NCI-H1417 (cell line): Measurements from ENCODE around the gene GLI3.

Experiments used
- DNase-seq, 3 experiments: peaks; one replicate each; lab custom pipeline; 2025; lab: John Stamatoyannopoulos, UW

GLI3 gene

DNA sequence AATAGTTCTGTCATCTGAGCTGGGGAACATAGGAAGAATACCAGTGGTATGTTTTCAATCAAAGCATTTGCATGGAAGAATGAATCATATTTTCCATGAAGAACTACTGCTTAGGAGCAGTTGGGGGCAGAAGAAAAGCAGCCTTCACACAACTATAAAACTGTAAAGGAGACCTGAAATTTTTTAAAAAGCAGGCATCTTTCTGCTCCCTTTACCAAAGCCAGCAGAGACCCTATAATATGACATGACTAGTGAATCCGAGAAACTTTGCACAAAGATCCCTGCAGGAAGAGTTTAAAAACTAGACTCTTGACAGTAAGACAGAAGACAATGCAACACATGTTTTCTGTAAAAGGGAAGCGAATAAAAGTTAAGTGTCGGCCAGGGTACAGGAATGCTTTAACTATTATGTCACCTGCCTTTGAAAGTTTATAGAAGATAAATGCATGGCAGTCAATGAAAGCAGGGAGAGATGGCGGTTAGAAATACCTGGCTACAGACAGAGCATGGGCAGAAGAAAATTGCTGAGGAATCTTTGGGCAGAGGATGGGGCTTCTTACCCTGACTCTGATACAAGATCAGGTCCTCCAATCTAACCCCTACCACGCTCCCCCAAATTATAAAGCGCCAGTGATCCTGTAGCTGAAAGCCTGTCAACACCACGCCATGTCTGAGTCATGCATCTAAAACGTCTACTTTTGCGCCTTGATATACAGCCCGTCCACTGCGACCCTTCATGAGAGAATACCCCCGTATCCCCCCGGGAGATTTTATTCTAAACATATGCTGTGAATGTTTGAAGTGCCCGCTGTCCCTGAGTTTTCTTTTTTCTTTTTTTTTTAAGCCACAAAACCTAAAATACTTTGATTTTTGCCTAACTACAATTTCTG is 93.1 kb downstream of the GLI3 start:
- DNase-seq, result no peak

DNA sequence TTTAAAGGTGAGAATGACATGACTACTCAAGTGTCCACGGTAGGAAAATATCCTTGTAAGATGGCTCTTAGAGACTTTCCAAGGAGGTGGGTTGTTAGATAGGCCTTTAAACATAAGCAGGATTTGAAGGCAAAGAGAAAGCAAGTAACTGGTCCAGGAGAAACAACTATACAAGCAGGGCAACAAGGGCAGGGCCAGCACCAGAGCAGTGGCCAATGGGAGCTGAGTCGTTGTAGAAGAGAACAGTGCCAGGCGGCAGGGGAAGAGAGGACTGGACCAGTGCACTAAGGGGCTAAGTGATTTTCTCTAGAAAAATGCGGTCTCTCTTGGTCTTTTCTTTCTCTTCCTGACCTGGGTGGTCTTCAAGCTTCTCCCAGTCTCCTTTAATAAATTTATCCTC is 94.9 kb downstream of the GLI3 start:
- DNase-seq, result no peak

DNA sequence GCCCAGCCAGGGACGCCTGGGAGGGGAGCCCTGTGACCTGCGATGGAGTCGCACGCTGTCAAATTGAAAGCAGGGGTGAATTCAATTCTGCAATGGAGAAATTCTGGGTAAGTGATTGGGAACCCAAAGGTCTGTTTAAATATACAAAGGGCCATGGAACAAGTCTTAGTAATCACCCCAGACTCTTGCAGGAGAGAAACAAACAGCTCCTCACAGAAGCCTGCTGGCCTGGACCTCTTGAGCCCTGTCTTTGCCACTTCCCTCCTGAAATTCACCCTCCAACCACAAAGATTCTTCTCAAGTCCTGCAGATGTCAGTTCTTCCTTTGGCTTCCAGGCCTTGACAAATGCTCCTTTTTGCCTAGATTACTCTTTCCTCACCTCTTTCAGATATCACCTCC is 97.3 kb downstream of the GLI3 start:
- DNase-seq, result no peak

DNA sequence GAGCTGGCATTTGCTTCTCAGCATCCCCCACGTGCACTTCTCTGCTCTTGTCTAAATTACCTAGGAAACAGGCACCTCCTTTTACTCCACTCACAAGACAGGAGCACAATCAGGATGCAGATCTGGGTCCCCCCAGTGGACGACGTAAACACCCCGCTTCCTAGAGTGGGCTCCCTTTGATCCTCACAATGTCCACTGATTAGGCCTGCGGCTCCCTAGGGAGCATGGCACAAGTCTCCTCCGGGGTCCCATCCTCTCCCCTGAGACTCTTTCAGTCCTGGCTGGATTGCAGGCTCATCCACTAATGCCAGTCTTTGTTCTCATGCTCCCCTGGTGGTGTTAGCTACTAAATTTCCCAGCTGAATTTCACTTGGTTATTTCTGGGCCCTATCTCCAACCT is 98.3 kb downstream of the GLI3 start:
- DNase-seq, result no peak

DNA sequence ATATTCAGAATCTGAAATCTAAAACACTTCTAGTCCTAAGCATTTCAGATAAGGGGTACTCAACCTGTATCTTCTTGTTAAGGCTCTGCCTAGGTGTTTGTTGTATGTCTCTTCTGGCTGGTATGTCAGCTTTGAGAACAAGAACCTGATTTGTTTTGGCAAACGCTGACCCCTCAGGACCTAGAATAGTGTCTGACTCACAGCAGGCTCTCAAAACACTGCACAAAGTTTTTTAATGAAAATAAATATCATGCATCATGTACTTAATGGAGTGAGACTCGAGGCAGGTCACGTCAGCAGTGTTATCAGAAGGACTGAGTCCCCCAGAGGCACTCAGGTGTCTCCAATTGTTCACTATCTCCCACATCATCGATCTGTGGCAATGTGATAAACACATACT is 99.1 kb downstream of the GLI3 start:
- no peak for DNase-seq

DNA sequence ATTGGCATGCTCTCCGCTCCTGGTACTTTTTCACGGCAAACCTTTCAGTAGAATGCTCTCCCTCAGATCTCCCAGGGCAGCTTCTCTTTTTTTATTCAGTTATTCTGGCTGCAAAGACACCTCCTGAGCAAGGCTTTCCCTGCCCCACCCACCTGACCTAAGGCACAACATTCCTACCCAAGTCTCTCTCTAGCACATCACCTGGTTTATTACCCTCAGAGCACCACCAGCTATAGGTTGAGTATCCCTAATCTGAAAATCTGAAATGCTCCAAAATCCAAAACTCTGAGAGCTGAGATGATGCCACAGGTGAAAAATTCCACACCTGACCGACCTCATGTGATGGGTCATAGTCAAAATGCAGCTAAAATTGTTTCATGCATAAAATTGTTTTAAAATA is 99.6 kb downstream of the GLI3 start:
- no peak for DNase-seq

DNA sequence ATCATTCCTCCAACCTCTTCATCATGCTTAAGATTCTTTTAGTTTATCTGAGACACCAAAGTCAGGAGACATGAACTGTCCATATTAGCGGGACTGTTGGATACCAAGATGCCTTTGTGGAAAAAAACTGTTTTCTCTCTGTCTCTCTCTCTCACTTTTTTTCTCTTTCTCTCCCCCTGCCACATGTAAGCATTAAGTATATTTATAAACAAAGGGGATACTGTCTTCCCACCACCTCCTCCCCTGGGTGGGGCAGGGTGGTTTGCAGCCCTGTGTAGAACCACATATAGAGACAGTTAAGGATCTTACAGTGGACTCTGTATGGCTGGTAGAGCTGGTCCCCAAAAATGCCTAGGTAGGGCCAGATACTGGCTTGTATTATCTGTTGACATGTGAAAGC is 101.3 kb downstream of the GLI3 start:
- no peak for DNase-seq

DNA sequence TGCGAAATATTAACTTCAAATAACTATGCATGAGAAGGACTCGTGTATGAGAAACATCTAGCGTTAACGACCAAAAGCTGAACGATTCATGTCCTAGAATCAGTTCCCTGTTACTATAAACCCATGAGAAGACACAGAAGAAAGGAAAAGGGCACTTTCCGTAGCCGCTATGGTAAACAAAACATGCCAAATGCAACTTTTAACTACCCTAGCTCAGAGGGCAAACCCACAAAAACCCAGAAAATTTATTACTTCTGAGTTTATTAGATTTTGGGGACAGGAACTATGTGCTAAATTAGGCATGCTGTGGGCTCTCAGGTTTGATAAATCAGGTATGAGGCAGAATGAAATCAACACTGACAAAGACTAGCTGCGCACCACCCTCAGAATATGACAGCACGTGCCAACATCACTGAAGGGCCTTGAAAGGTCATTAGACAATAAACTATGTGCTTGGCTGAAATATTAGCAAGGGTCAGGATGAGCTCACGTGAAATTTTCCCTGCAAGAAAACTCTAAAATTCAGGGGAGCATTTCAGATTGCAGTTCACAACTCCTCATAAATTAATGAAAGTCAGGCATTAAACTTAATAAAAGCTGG is 102.6 kb downstream of the GLI3 start:
- DNase-seq, result no peak

DNA sequence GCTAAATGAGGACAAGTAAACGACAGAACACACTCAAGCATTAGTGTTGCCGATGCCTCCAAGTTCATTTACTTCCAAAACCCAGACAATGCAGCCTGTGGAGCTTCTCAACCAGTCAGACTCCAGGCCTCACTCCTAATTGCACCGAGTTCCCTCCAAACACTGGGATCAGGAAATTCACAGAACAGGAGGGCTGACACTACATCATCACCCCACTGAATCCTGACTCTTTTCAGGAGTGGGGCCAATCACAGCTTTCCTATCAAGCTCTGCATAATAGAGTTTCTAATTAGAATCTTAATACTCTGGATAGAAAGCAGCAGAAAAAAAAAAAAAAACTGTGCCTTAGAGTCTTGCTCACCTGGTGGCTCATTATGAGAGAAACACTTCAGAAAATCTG is 103.7 kb downstream of the GLI3 start:
- DNase-seq, result no peak

DNA sequence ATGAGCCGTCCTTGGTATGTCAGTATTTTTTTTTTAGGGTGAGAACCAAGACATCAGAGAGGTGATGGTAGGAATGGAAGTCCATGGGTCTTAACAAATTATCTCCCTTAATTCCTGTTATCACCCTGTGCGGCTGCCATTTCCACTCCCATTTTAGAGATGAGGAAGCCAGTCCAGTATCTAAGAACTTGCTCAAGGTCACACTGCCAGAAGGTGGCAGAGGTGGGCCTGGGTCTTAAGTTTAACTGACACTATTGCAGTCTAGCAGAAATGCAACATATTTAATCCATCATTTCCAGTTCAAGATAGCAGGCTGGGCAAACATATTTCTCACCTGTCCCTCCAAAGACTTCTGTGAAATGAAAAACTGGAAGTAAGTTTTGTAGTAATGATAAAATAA is 108.3 kb downstream of the GLI3 start:
- no peak for DNase-seq

DNA sequence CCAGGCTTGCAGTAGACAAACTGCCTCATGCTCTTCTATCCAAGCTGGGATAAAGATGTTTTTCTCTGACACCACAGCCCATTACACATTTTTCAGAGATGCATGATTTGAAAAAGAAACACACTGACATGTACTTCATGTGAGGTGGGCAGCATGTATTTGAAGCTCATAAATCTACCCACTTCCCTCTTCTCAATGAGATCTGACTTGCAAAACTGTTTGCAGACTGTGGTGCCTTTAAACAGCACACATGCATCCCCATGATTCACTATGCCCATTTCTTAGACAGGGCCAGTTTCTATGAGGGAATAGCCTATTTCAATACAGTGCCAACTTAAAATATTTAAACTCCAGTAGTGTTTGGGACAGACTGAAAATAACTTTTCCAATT is 109.8 kb downstream of the GLI3 start:
- DNase-seq, result no peak

DNA sequence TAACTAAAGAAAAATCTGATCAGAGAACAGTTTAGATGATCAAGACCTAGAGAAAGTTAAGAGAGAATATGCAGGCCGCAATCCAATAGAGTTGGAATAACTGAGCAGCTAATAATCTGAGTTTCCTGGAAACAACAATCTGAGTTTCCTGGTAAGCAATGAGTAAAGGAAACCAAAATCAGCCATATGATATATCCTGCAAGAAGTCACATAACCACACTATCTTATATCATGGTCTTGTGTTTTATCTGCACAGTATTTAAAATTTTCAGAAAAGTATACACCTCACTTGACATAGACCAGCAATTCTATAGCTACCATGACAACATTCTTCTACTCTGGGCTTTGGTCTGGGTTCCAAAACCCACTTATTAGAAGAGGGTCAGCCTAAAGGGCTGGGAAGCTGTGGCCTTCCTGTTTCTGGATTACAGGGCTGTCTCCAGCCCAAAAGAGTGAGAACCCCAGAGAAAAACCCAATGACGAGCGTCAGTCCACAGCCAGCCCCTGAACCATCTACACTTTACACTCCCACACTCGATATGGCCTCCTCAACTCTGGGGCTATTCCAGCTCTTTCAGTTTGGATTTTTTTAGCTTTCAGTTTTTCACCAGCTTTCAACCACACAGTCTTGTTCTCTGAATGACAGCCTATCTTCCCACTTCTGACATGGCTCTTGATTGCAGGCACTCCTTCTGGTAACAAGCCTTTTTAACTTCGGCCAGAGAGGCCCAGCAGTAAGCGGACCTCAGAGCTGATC is 110.4 kb downstream of the GLI3 start:
- no peak for DNase-seq

DNA sequence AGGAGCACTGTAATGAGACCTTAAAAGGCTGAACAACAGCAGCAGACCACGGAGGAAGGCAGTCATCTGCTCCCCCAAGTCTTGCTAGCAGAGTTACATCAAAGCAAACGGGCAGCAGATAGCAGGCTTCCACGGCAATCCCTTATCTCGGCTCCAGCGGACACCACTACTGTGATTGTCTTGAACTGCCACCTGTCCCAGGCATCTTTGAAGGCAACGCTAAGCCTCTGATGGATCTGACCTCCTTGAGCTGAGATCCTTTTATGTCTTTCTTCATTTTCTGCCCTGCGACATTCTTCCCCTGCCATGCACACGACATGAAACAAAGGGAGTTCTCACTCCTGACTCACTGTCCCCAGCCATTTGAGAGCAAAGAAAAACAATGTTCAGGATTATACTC is 111.7 kb downstream of the GLI3 start:
- DNase-seq, result no peak

DNA sequence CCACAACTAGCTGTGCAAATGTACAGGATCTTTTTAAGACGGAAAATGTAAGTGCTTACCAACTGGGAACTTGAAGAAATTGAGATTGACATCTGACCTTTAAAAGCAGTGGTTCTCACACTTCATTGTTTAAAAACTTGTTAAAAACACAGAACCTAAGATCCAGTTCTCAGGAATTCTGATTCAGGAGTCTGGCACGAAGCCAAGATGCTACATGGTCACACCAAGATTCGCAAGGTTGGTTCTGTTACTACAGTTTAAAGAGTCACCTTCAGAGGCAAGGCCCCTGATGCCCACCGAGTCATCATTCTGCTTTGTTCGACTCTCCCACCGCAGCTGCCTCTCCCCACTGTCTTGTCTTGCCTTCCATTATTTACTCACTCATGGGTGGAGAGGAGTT is 113.3 kb downstream of the GLI3 start:
- no peak for DNase-seq

DNA sequence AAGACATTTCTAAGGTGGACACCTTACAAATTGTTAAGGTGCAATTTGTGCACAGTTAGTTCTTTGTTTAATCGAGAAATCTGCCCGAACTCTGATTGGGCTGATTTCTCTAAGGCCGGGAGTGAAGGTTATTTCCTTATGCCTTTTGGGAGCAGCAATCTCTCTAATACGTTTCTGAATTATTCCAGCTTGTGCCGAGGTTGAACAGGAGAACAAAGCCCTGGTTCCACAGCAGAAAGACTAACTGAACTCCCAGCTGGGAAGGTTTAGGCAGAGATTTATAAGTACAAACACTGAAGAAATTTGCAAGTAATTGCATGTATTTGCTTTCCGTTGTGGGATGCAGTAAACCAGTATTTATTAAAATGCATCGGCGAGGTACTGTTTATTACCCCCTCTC is 116.8 kb downstream of the GLI3 start:
- no peak for DNase-seq

DNA sequence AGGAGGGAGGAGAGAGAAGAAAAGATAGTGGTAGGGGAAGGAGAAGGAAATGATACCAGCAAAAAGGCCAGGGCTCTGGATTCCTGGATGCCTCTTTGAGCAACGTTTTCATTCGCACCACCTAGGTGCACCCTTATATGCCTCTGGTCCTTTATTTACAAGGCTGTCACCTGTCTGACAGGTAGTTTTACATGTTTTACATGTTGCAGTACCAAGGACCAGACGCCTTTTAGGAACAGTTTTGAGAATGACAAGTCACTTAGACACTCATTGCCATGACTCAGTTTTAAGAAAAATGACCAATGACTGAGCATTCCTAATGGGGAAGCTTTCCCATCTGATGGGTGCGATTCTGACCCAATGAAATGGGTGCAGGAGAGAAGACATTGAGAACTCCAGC is 119.8 kb downstream of the GLI3 start:
- DNase-seq, result no peak

DNA sequence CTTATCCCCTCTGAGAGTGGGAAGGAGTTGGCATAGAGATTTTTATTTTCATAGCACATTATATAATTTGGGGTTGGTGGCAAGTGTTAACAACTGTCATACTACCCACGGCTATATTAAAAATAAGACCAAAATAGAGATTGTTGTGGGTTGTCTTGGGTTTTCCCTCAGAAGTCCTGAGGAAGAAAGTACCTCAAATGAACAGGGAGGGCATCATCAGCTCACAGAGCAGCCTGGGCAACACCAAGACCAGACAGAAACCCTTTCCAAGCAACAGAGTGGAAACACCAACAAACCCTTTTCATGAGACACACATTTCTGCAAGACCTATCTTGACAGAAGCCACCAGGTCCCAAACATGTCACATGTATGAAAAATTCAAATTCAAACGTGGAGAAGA is 121.2 kb downstream of the GLI3 start:
- no peak for DNase-seq

DNA sequence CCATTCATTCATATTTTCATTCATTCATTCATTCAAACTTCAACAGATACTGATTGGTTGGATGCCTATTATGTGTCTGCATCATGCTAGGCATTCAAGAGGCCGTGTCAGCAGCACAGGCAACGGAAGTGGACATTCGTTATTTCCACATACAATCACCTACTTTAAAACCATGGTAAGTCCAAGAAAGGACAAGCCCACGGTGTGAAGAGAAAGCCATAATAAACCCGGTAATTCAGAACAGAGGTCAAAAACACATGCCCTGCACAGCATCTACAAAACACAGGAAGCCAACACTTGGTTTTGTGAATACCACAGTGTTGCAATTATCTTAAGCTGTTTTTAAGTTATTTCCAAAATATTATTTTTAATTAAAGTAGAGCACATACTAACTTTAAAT is 126.7 kb downstream of the GLI3 start:
- no peak for DNase-seq

DNA sequence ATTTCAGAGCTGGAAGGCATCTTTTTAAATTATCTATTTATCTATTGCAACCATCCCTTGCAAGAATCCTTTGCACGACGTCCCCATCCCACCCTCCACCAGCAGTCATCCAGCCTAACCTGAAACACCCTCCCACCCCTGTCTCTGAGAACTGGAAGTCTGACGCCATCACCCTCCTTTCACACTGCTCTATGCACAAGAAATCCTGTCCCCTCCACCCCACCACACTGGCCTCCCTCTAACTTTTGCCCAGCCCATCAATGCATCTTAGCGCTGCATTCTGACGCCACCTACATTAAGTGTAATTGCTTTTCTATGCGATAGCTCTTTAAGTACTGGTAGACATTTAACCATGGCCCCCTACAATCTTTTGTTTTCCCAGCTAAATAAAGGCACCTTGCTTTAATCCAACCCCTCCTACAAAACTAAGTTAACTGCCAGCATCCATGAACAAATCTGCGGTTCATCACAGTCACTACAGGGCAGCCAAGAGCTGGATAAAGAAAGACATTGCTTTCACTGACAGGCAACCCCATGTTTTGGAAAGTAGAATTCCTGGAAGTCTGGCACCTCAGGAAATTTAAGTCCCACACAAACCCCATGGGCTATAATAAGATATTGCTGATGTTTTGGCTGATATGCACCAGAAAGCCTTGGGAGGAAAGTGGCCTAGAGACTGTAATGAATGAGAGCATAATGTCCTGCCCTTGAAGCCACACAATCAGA is 128.0 kb downstream of the GLI3 start:
- DNase-seq, result no peak

DNA sequence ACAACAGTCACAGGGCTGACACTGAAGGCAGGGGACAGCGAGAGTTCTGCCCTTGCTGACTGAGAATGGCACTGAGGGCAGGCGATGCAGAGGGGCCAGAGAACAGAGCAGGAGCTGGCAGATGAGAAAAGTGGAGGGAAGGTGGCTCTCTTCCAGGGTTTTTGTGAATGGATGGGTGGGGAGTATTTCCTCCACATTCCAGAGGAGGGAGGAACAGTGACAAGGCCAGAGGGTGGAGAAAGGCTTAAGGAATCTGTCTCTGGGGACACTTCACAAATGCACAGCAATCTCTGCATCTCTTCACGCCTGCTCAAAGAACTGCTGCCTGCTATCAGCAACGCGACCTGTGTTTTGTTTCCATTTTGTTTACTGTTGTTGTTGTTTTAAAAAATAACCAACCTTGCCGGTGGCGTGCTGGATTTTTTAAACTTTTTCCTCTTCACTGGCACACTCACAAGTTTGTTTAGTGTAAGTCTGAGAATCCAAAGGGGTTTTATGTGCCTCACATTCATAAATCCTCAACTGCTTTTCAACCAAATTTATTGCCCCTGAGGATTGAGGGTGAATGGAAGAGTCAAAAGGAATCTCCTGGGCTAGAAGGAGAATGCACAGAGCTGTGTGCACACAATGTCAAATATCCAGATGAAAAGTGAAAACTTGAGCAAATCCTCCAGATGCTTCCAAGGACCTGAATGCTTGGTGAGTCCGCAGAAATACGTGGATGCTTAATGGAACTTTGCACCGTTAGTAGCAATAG is 129.3 kb downstream of the GLI3 start:
- no peak for DNase-seq

DNA sequence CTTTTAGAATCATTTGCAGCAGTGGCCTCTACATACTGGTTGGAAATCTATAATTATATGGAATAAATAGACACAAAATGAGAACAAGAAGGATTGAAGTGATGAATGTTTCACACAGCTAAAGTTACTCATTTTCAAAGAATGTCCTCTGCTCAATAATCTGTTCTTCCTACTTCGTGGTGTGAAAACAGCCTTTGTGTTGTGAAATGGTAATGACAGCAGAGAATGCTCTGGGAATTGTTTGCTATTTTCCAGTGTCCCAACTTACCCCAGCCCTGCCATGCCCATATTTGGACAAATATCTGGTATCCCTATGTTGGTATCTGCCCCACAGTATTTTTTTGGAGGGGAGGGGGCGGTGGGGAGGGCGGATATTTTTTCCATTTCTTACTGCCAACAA is 130.4 kb downstream of the GLI3 start:
- DNase-seq, result no peak
